Measurements from ENCODE around the gene NELFCD.
"Not testable (repeated sequence)": the region's sequence is repeated elsewhere in the genome, so short reads cannot be mapped to it uniquely, and the experiment has no call there.

The NELFCD gene

DNA sequence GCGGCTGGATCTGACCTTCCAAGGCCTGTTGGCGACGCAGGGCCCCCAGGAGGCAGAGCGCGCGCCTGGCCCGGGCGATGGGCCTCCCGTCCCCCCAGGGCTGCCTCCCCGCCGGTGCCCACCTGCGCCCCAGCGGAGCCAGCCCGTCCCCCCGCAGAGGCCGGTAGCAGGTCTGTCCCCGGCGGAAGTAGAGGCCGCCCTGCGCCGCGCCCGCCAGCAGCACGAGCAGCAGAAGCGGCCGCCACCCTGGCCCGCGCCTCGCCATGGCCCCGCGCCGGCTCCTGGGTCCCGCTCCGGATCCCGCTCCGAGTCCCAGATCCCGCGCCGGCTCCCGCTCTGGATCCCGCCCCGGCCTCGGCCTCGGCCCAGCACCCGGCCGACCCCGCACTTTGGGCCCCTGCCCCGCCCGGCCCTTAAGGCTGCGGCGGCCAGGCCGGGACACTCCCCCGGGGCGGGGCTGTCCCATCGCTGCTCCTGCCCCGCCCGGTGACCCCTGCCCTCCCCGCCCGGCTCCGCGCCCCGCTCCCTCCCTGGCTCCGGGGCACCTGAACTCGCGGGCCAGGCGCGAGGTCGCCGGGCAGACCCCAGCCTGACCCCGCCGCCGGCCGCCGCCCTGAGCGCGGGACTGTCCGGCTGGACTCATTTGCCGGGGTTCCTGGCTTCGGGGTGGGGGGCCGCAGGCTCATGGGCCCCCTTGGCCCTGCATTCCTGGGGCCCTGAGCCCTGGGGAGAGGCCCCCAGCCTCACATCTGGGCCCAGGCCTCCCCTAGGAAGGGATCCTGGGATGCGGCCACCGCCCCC, 26.0 kb downstream of the NELFCD start, which contains the start of gene CTSZ:
TSS of gene CTSZ (minus strand) at position 391 of the 801 bp plus-strand sequence. CDS start at position 265, 126 bp downstream.
- peak within 1 kb of the TSS; percentile 85 for H3K4me3 ChIP-seq (ENCODE audit: low read length)
- peak; percentile 57 for DNase-seq (ENCODE audit: low read depth)
- TF ChIP-seq, protein P1, sequence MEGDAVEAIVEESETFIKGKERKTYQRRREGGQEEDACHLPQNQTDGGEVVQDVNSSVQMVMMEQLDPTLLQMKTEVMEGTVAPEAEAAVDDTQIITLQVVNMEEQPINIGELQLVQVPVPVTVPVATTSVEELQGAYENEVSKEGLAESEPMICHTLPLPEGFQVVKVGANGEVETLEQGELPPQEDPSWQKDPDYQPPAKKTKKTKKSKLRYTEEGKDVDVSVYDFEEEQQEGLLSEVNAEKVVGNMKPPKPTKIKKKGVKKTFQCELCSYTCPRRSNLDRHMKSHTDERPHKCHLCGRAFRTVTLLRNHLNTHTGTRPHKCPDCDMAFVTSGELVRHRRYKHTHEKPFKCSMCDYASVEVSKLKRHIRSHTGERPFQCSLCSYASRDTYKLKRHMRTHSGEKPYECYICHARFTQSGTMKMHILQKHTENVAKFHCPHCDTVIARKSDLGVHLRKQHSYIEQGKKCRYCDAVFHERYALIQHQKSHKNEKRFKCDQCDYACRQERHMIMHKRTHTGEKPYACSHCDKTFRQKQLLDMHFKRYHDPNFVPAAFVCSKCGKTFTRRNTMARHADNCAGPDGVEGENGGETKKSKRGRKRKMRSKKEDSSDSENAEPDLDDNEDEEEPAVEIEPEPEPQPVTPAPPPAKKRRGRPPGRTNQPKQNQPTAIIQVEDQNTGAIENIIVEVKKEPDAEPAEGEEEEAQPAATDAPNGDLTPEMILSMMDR (conservative IDR thresholded peaks at IDR 0.05; ENCODE audit: low read length) = no peak

- TF ChIP-seq, protein P1 (conservative IDR thresholded peaks at IDR 0.05; ENCODE audit: low read length) = no peak
- DNase-seq (ENCODE audit: low read depth) = no peak
- H3K4me3 ChIP-seq (ENCODE audit: low read length) = peak overlapping the region; percentile 40
These were observed 26.8 kb downstream of the NELFCD start for GRCh38 chr20:59007665-59008511.

- TF ChIP-seq, protein P1 (conservative IDR thresholded peaks at IDR 0.05; ENCODE audit: low read length) = no peak
These were observed 27.8 kb downstream of the NELFCD start for GRCh38 chr20:59008715-59009336.

DNA sequence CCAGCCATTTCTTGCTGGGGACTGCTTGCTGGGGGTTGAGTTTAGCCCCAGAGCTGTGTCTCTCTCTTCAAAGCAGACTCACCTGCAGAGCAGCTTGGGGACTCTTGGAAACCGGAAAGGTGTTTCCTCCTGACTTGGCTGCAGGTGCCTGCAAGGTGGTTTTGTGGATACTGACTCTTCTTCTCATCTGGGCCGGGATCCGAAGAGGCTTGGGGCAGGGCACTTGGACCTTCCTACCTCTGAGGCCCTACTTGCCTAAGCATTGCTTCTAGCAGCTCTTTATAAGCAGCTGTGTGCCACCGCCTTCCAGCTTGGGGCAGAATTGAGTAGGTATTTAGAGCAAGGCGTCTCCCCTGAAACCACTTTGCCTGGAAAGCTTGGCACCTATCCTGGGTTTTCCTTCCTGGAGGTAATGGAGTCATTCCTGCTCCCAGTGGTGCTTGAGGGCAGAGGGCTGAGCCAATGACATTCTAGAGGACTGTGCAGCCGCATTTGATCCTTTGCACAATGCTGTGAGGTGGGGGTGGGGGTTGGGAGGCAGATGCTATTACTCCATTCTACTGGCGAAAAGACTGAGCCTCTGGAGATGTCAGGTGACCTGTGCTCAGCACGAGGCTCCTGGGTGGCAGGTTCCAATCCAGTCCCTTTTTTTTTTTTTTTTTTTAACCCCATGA, 29.4 kb downstream of the NELFCD start:
- no peak overlapping the region for H3K4me3 ChIP-seq (ENCODE audit: low read length)
- TF ChIP-seq, protein P1 (conservative IDR thresholded peaks at IDR 0.05; ENCODE audit: low read length) = no peak
- no peak for DNase-seq (ENCODE audit: low read depth)

More at GRCh38 chr20:59008715-59009336, 27.8 kb downstream of the NELFCD start:
- H3K4me3 ChIP-seq (ENCODE audit: low read length) = no peak overlapping the region
- DNase-seq (ENCODE audit: low read depth) = no peak

- DNase-seq (ENCODE audit: low read depth) = peak; percentile 96
- no peak overlapping the region for H3K4me3 ChIP-seq (ENCODE audit: low read length)
- TF ChIP-seq, protein P1 (conservative IDR thresholded peaks at IDR 0.05; ENCODE audit: low read length) = no peak
These were observed 30.2 kb downstream of the NELFCD start for GRCh38 chr20:59010995-59011873.

DNA sequence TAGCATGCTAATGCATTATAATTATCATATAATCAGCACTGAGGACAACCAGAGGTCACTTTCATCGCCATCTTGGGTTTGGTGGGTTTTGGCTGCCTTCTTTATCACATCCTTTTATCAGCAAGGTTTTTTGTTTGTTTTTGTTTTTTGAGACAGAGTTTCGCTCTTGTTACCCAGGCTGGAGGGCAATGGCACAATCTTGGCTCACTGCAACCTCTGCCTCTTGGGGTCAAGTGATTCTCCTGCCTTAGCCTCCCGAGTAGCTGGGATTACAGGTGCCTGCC, 30.8 kb downstream of the NELFCD start:
- not testable (repeated sequence) for H3K4me3 ChIP-seq (ENCODE audit: low read length); DNase-seq (ENCODE audit: low read depth)
